NT2/D1 (cell line): ENCODE measurements around the gene HAGH.
A peak's percentile ranks its signal among the peaks of the same experiment; 100 is the strongest.

ENCODE experiments used
- DNase-seq: peaks from one replicate; pipeline ENCODE4 v3.0.0-alpha.2; 2011; ENCODE audit warnings: low read depth, low spot score
- H3K27me3 ChIP-seq: 2 replicates; pipeline ENCODE4 v1.6.0; 2011; ENCODE audit warnings: mild to moderate bottlenecking; ENCODE audit not compliant: insufficient read length, insufficient read depth
- H3K36me3 ChIP-seq: 2 replicates; pipeline ENCODE4 v1.6.1; 2011; ENCODE audit warnings: mild to moderate bottlenecking, low read length, mixed read lengths; ENCODE audit not compliant: insufficient read depth, insufficient read length
- H3K4me1 ChIP-seq: 2 replicates; pipeline ENCODE4 v1.5.1; 2011; ENCODE audit not compliant: insufficient read depth, insufficient read length
- H3K4me3 ChIP-seq: 2 replicates; pipeline ENCODE4 v1.5.1; 2011; ENCODE audit warnings: low read depth; ENCODE audit not compliant: insufficient read length
- H3K9ac ChIP-seq: 2 replicates; pipeline ENCODE4 v1.6.0; 2011; ENCODE audit warnings: low read depth; ENCODE audit not compliant: insufficient read length
- H3K9me3 ChIP-seq: 2 replicates; pipeline ENCODE4 v1.5.1; 2011; ENCODE audit warnings: mild to moderate bottlenecking, low read length; ENCODE audit not compliant: insufficient read depth
- SUZ12 ChIP-seq: IDR thresholded peaks from 2 replicates; pipeline ENCODE4 v1.6.1; 2011; ENCODE audit not compliant: insufficient read length, insufficient read depth; ENCODE audit errors: extremely low read depth
- YY1 ChIP-seq: IDR thresholded peaks from 2 replicates; pipeline ENCODE4 v1.6.1; 2011; ENCODE audit not compliant: insufficient read length, insufficient read depth
- ZNF274 ChIP-seq: IDR thresholded peaks from 2 replicates; pipeline ENCODE4 v1.6.1; 2011; ENCODE audit warnings: mild to moderate bottlenecking, low read depth, low read length

HAGH gene

DNA sequence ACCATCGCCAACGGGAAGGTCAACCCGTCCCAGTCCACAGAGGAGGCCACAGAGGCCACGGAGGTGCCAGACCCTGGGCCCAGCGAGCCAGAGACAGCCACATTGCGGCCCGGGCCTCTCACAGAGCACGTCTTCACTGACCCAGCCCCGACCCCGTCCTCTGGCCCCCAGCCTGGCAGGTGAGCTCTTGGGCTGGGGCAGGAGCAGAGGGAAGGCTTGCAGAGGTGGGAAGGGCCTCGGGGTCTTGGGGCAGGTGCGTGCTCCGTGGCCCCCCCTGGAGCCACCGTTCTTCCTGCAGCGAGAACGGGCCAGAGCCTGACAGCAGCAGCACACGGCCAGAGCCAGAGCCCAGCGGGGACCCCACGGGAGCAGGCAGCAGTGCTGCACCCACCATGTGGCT is 60.4 kb downstream of the HAGH start:
- peaks cover 86% of the 10 kb centered on the region for H3K36me3 ChIP-seq
- no peak for DNase-seq
- no peaks in the 10 kb centered on the region for H3K27me3 ChIP-seq
- no peak overlapping the region for H3K9ac ChIP-seq
- H3K4me1 ChIP-seq = peaks cover 25% of the 10 kb centered on the region
- no peak overlapping the region for H3K4me3 ChIP-seq
- no peaks in the 10 kb centered on the region for H3K9me3 ChIP-seq
- TF ChIP-seq YY1 = no peak
- no peak for TF ChIP-seq SUZ12
- TF ChIP-seq ZNF274 = no peak

DNA sequence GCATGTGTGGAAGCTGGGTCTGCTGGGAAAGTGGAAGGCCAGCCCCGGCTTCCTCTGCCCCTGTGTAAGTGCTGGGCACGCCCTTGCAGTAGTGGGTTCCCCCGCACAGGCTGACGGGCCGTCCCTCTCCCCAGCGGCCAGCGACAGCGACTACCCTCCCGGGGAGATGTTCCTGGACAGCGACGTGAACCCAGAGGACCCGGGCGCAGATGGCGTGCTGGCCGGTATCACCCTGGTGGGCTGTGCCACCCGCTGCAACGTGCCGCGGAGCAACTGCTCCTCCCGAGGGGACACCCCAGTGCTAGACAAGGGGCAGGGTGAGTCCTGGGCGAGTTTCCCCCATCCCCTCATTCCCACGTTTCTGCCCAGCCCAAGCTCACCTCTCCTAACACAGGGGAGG is 60.8 kb downstream of the HAGH start:
- H3K9ac ChIP-seq = no peak overlapping the region
- DNase-seq = no peak
- no peaks in the 10 kb centered on the region for H3K9me3 ChIP-seq
- H3K27me3 ChIP-seq = no peaks in the 10 kb centered on the region
- H3K4me1 ChIP-seq = peaks cover 25% of the 10 kb centered on the region
- TF ChIP-seq SUZ12 (no peak), ZNF274 (no peak), YY1 (no peak)
- peaks cover 90% of the 10 kb centered on the region for H3K36me3 ChIP-seq
- no peak overlapping the region for H3K4me3 ChIP-seq

DNA sequence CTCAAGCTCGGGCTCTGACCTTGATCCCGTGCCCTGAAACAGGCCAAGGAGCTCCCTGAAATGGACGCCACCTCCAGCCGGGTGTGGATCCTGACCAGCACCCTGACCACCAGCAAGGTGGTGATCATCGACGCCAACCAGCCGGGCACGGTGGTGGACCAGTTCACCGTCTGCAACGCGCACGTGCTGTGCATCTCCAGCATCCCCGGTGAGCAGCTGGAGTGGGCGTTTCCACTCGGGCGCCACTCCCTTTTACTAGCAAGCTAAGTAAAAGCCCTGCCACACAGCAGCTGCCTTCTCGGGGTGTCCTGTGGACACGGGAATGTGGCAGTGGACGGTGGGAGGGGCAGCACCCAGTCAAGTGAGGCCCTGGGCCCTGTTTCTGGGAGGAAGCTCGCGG is 61.7 kb downstream of the HAGH start:
- Histone ChIP-seq H3K9ac (peak overlapping the region; percentile 82), H3K27me3 (no peaks in the 10 kb centered on the region), H3K36me3 (peaks cover 91% of the 10 kb centered on the region), H3K4me1 (peaks cover 25% of the 10 kb centered on the region), H3K9me3 (no peaks in the 10 kb centered on the region), H3K4me3 (no peak overlapping the region)
- no peak for DNase-seq
- TF ChIP-seq SUZ12 = no peak
- TF ChIP-seq YY1 = no peak
- no peak for TF ChIP-seq ZNF274

DNA sequence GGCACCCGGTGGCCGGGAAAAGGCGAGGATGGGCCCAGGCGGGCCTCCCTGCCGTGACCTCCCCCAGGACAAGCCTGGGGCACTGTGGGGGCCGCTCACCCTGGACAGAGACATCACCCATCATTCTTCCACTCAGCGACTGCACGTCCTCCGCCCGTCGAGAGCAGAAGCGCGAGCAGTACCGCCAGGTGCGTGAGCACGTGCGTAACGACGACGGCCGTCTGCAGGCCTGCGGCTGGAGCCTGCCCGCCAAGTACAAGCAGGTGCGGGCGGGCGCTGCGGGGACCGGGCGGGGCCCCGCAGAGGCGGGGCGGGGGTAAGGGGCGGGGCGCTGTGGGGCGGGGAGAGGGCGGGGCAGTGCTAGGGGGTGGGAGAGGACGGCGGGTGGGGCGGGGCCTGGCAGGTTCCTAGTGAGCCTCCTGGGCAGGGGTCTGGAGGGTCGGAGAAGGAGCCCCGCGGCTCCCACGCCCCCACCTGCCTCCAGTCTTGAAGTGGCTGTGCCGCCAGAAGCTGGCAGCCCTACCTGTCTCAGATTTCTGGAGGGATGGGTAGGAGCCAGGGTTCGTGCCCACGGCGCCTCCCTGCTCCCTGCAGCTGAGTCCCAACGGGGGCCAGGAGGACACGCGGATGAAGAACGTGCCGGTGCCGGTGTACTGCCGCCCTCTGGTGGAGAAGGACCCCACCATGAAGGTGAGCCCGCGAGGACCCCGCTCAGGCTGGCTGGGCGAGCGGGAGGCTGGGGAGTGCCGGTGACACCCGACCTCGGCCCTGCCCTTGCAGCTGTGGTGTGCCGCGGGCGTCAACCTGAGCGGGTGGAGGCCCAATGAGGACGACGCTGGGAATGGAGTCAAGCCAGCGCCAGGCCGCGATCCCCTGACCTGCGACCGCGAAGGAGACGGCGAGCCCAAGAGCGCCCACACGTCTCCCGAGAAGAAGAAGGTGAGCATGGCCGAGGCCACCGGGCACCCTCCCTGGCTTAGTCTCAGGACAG is 62.8 kb downstream of the HAGH start:
- peak; percentile 52 for DNase-seq
- Histone ChIP-seq H3K36me3 (peaks cover 89% of the 10 kb centered on the region), H3K9ac (peak overlapping the region; percentile 82), H3K4me3 (peak overlapping the region; percentile 28), H3K27me3 (no peaks in the 10 kb centered on the region), H3K9me3 (no peaks in the 10 kb centered on the region), H3K4me1 (peaks cover 22% of the 10 kb centered on the region)
- TF ChIP-seq YY1 = no peak
- TF ChIP-seq SUZ12 = no peak
- TF ChIP-seq ZNF274 = no peak

DNA sequence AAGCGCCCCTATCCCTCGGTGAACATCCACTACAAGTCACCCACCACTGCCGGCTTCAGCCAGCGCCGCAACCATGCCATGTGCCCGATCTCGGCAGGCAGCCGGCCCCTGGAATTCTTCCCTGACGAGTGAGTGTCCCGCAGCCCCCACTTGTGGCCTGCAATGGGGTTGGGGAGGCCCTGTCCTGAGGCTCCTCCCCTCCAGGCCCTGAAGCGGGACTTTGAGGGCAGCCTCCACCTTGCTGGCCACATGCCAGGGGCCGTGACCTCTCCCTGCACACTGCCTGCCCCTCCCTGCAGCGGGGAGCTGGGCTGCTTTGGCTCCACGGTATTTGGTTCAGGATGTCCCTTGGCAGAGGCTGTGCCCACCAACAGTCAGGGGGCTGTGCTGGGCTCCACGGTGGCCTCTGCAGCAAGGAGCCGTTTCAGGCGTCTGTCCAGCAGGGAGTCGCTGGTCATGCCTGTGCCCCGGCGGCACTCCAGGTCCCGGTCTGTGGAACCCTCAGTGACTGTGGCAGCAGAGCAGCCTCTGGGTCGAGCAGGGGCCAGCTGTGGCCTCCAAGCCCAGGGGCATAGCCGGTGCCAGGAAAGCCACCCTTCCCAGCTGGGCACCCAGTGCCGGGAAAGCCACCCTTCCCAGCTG is 63.6 kb downstream of the HAGH start:
- H3K4me1 ChIP-seq = peaks cover 24% of the 10 kb centered on the region
- H3K4me3 ChIP-seq = no peak overlapping the region
- no peak for DNase-seq
- H3K9ac ChIP-seq = peak overlapping the region; percentile 21
- H3K36me3 ChIP-seq = peaks cover 85% of the 10 kb centered on the region
- H3K27me3 ChIP-seq = no peaks in the 10 kb centered on the region
- no peaks in the 10 kb centered on the region for H3K9me3 ChIP-seq
- TF ChIP-seq SUZ12 = no peak
- no peak for TF ChIP-seq ZNF274
- TF ChIP-seq YY1 = no peak

DNA sequence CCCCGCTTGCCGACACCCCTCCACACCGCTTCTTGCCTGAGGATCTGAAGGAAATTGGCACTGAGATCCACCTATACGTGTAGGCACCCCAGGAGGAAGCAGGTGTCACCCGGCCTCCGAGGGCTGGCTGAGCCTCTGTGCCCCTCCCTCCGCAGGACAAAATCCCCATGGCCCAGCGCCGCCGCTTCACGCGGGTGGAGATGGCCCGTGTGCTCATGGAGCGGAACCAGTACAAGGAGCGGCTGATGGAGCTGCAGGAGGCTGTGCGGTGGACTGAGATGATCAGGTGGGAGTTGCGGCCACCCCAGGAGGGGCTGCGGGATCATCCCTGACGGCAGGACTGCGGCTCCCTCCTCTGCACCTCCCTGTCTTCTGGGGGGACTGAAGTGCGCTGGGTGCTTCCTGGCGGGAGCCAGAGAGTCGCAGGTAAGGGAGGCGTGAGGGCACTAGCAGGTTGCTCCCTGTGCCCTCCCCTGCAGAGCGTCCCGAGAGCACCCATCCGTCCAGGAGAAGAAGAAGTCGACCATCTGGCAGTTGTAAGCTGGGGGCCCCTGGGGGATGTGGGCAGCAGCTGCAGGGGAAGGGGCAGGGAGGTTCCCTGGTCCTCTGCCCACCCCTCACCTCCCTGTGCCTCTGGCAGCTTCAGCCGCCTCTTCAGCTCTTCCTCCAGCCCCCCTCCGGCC is 64.3 kb downstream of the HAGH start:
- H3K9me3 ChIP-seq = no peaks in the 10 kb centered on the region
- no peak overlapping the region for H3K4me3 ChIP-seq
- TF ChIP-seq SUZ12 = no peak
- no peak for TF ChIP-seq ZNF274
- TF ChIP-seq YY1 = no peak
- peaks cover 24% of the 10 kb centered on the region for H3K4me1 ChIP-seq
- H3K9ac ChIP-seq = peak overlapping the region; percentile 21
- DNase-seq = no peak
- peaks cover 85% of the 10 kb centered on the region for H3K36me3 ChIP-seq
- no peaks in the 10 kb centered on the region for H3K27me3 ChIP-seq

DNA sequence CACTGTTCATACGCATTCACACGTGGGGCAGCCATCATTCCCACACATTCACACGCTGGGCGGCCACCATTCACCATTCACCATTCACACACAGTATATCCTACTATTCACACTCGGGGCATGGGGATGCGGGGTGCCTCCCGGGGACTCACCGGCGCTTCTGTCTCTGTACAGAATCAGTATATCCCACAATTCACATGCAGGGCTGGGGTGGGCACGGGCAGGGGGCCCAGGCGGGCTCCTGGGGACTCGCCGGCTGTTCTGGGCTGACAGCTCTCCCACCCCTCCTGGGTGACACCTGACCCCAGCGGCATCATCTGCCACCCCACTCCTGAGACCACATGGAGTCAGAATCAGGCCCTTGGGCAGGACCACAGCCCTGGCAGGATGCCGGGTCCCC is 64.9 kb downstream of the HAGH start:
- no peak for DNase-seq
- no peak overlapping the region for H3K4me3 ChIP-seq
- H3K36me3 ChIP-seq = peaks cover 83% of the 10 kb centered on the region
- H3K9me3 ChIP-seq = no peaks in the 10 kb centered on the region
- peaks cover 24% of the 10 kb centered on the region for H3K4me1 ChIP-seq
- no peaks in the 10 kb centered on the region for H3K27me3 ChIP-seq
- no peak overlapping the region for H3K9ac ChIP-seq
- TF ChIP-seq YY1 (no peak), ZNF274 (no peak), SUZ12 (no peak)
